ENCODE results near the gene LRCH3.
"Not testable (repeated sequence)": the region's sequence is repeated elsewhere in the genome, so short reads cannot be mapped to it uniquely, and the experiment has no call there.

LRCH3 gene

DNA sequence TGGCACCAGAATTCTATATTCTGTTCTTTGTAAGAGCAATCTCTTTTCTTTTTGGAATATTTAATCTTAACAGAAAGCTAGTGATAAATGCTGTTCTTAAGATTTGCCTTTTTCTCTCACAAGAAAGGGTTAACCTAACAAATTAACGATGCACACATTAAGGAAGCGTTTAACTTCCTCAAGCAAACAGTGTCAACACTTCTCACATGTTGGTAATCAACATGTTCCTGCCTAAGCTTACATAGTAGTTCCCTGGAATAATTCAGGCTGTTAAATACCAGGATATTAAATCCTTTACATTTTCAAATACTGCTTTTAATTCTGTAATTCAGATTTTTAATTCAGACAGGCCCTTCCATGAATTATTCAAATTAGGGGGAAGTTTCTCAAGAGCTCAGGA lies 91.5 kb downstream of the LRCH3 start:
- peak; percentile 32 for DNase-seq (ENCODE audit: low read depth)
- TF ChIP-seq, protein P1, sequence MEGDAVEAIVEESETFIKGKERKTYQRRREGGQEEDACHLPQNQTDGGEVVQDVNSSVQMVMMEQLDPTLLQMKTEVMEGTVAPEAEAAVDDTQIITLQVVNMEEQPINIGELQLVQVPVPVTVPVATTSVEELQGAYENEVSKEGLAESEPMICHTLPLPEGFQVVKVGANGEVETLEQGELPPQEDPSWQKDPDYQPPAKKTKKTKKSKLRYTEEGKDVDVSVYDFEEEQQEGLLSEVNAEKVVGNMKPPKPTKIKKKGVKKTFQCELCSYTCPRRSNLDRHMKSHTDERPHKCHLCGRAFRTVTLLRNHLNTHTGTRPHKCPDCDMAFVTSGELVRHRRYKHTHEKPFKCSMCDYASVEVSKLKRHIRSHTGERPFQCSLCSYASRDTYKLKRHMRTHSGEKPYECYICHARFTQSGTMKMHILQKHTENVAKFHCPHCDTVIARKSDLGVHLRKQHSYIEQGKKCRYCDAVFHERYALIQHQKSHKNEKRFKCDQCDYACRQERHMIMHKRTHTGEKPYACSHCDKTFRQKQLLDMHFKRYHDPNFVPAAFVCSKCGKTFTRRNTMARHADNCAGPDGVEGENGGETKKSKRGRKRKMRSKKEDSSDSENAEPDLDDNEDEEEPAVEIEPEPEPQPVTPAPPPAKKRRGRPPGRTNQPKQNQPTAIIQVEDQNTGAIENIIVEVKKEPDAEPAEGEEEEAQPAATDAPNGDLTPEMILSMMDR (IDR thresholded peaks at IDR 0.05; ENCODE audit: low read depth, low read length): no peak
- TF ChIP-seq, protein P2, sequence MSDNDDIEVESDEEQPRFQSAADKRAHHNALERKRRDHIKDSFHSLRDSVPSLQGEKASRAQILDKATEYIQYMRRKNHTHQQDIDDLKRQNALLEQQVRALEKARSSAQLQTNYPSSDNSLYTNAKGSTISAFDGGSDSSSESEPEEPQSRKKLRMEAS (IDR thresholded peaks at IDR 0.05; ENCODE audit: low read depth, low read length): peak; percentile 40; the same call in 1 of the 2 replicates
- no peak for TF ChIP-seq POLR2A (IDR thresholded peaks at IDR 0.05; ENCODE audit: extremely low read depth, insufficient read length)
- TF ChIP-seq MYC (IDR thresholded peaks at IDR 0.05; ENCODE audit: low read depth, low read length): 0 out of 2 replicates have a peak, but pooled peaks have one; percentile 37
- H3K4me3 ChIP-seq (ENCODE audit: low read depth, low read length): no peak overlapping the region

DNA sequence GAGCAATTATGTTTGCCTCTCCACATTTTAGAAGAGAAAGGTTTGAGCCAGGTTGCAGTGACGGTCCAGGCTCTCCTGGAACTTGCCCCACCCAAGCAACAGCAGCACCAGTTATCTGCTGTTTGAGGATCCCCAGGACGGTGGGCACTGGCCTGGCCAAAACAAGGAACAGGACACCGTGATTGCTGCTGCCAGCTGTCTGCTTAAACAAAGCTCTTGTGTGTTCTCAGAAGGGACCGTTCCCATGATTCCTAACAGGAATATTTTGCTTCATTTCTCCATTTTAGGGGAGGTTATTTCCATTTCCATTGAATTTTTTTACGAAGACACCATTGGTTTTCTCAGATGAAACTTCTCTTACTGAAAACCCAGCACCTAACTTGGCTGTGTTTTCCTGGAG lies 92.5 kb downstream of the LRCH3 start:
- no peak overlapping the region for H3K4me3 ChIP-seq (ENCODE audit: low read depth, low read length)
- TF ChIP-seq POLR2A (IDR thresholded peaks at IDR 0.05; ENCODE audit: extremely low read depth, insufficient read length) (no peak), MYC (IDR thresholded peaks at IDR 0.05; ENCODE audit: low read depth, low read length) (no peak)
- TF ChIP-seq, protein P2 (IDR thresholded peaks at IDR 0.05; ENCODE audit: low read depth, low read length): no peak
- TF ChIP-seq, protein P1 (IDR thresholded peaks at IDR 0.05; ENCODE audit: low read depth, low read length): no peak
- no peak for DNase-seq (ENCODE audit: low read depth)

DNA sequence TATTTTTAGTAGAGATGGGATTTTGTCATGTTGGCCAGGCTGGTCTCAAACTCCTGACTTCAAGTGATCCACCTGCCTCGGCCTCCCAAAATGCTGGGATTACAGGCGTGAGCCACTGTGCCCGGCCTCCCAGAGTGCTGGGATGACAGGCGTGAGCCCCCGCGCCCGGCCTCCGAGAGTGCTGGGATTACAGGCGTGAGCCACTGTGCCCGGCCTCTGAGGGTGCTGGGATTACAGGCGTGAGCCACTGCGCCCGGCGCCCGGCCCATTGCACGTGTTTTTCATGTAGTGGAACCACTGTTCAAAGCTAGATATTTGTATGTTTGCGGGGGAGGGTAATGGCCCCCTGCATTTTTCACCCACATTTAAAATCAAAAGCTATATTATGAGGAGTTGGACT lies 93.3 kb downstream of the LRCH3 start:
- DNase-seq (ENCODE audit: low read depth); H3K4me3 ChIP-seq (ENCODE audit: low read depth, low read length): not testable (repeated sequence)

DNA sequence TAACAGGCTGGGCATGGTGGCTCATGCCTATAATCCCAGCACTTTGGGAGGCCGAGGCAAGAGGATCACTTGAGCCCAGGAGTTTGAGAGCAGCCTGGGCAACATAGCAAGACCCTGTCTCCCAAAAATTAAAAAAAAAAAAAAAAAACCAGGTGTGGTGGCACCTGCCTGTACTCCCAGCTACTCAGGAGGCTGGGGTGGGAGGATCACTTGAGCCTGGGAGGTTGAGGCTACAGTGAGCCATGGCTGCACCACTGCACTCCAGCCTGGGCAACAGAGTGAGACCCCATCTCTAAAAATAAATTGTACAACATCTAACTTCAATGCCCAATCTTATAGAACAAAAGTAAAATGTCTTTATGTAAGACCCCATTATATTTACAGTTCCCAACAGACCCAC lies 95.0 kb downstream of the LRCH3 start:
- H3K4me3 ChIP-seq (ENCODE audit: low read depth, low read length); DNase-seq (ENCODE audit: low read depth): not testable (repeated sequence)

DNA sequence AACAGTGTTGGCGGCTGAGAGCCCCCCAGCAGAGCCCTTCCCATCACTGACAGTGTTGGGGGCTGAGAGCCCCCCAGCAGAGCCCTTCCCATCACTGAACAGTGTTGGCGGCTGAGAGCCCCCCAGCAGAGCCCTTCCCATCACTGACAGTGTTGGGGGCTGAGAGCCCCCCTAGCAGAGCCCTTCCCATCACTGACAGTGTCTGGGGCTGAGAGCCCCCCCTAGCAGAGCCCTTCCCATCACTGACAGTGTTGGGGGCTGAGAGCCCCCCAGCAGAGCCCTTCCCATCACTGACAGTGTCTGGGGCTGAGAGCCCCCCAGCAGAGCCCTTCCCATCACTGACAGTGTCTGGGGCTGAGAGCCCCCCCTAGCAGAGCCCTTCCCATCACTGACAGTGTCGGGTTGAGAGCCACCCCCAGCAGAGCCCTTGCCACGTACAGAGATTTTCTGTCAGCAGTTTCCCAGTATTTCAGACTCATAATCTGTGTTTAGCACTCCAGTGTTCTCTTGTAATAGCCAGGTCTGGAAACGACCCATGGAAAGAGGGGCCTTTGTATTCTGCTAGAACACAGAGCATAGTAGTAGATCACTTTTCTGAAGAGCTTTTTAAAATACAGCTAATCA lies 96.5 kb downstream of the LRCH3 start:
- not testable (repeated sequence) for DNase-seq (ENCODE audit: low read depth); H3K4me3 ChIP-seq (ENCODE audit: low read depth, low read length)

DNA sequence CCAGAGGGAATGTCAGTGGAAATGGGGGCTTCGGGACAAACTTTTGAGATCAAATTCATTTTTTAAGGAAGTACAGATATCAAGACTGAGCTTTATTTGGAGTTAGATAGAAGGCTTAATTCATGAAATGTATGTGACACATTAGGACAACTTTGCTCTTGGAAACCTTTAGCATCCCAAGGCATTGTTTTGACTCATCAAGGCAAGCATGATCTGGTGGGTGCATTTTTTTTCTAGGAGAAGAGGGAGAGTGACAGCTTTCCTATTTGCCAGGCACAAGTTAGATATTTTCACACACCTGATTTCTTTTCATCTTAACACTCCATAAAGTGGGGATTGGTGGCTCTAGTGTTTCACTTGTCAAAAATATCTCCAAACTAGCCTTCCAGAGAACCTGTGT lies 97.5 kb downstream of the LRCH3 start:
- no peak for TF ChIP-seq MYC (IDR thresholded peaks at IDR 0.05; ENCODE audit: low read depth, low read length)
- TF ChIP-seq, protein P2 (IDR thresholded peaks at IDR 0.05; ENCODE audit: low read depth, low read length): no peak
- TF ChIP-seq POLR2A (IDR thresholded peaks at IDR 0.05; ENCODE audit: extremely low read depth, insufficient read length): no peak
- TF ChIP-seq, protein P1 (IDR thresholded peaks at IDR 0.05; ENCODE audit: low read depth, low read length): no peak

DNA sequence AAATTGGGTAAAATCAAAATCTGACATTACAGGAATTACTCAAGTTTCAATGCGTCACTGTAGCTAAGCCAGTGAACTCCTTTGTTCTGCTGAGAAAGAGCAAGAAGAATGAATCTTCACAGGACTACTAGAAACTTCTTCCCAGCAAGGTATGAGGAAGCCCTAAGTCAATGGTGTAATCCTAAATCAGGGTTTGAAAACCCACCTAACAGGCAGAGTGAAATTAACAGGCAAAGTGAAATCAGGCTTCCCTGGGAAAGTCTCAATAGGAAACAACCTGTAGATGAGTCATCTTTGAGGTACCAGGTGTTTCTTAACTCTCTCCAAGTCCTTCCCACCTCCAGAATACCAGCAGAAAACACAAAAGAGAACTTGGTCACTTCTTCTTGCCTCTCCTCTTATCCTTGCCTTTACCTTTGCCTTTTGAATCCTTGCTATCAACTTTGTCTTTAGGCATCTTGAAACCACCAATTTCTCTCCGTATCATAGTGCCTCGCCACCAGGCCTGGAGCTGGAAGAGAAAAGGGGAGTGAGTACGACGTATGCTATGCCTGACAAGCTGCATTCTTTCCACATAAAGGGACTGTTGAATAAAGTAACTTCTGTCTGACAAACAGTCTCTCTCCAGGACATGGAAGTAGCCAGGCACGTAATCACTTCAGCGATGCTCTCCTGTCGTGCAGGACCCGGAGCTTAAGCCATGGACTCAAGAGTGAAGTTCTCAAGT lies 98.3 kb downstream of the LRCH3 start:
- no peak for TF ChIP-seq MYC (IDR thresholded peaks at IDR 0.05; ENCODE audit: low read depth, low read length)
- TF ChIP-seq, protein P2 (IDR thresholded peaks at IDR 0.05; ENCODE audit: low read depth, low read length): no peak
- TF ChIP-seq, protein P1 (IDR thresholded peaks at IDR 0.05; ENCODE audit: low read depth, low read length): no peak
- no peak overlapping the region for H3K4me3 ChIP-seq (ENCODE audit: low read depth, low read length)
- no peak for DNase-seq (ENCODE audit: low read depth)

More for the DNA sequence above, 97.5 kb downstream of the LRCH3 start:
- H3K4me3 ChIP-seq (ENCODE audit: low read depth, low read length): no peak overlapping the region
- no peak for DNase-seq (ENCODE audit: low read depth)
